ENCODE results near the gene TNFRSF1B.

The TNFRSF1B gene

DNA sequence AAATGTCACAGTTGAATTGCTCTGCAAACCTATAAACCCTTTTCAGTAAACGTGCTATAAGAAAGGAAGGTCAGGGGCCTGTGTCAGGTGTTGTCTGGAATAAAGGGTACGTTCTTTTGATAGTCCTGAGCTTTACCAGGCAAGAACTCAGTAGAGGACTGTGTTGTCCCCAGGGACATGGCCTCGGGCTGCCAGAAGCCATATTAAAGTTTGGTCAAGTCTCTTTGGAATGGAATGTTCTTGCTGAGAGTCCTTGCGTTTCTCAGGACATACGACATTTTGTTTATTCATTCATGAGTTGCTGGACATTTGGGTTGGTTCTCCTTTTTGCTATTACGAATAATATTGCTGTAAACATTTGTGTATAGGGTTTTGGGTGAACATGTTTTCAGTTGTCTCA lies 79.8 kb downstream of the TNFRSF1B start:
- Histone ChIP-seq H3K79me2 (no peaks in the 10 kb centered on the region), H3K4me1 (no peaks in the 10 kb centered on the region), H3K9ac (no peak overlapping the region), H3K4me3 (ENCODE audit: low read depth, low read length) (no peak overlapping the region), H3K4me2 (ENCODE audit: low read length) (no peak overlapping the region), H3K27me3 (ENCODE audit: control insufficient read depth, insufficient read depth, low read length) (no peaks in the 10 kb centered on the region), H3K36me3 (ENCODE audit: control insufficient read depth, insufficient read depth, low read length) (no peaks in the 10 kb centered on the region), H3K27ac (no peak overlapping the region), H2AFZ (no peak overlapping the region), H3K9me3 (ENCODE audit: control insufficient read depth, low read length) (no peaks in the 10 kb centered on the region)
- TF ChIP-seq, protein P1, sequence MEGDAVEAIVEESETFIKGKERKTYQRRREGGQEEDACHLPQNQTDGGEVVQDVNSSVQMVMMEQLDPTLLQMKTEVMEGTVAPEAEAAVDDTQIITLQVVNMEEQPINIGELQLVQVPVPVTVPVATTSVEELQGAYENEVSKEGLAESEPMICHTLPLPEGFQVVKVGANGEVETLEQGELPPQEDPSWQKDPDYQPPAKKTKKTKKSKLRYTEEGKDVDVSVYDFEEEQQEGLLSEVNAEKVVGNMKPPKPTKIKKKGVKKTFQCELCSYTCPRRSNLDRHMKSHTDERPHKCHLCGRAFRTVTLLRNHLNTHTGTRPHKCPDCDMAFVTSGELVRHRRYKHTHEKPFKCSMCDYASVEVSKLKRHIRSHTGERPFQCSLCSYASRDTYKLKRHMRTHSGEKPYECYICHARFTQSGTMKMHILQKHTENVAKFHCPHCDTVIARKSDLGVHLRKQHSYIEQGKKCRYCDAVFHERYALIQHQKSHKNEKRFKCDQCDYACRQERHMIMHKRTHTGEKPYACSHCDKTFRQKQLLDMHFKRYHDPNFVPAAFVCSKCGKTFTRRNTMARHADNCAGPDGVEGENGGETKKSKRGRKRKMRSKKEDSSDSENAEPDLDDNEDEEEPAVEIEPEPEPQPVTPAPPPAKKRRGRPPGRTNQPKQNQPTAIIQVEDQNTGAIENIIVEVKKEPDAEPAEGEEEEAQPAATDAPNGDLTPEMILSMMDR (IDR thresholded peaks at IDR 0.05): no peak

DNA sequence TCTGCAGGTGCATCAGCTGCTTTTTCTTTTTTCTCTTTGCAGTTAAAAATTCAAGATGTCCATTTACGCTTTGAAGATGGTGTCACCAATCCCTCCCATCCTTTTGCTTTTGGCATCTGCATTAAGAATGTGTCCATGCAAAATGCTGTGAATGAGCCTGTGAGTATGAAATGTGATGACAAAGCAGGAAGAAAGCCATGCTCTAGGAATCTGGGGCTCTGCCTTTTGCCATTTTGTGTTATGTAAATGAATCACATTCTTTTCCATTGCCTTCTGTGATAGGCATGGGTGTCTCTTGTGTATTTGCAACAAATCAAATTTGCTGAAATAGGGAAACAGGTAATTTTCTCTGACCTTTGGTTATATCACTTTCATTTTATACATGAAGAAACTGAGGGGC lies 82.4 kb downstream of the TNFRSF1B start:
- Histone ChIP-seq H3K4me2 (ENCODE audit: low read length) (peak overlapping the region; percentile 9), H3K4me1 (no peaks in the 10 kb centered on the region), H3K79me2 (no peaks in the 10 kb centered on the region), H3K27ac (no peak overlapping the region), H3K27me3 (ENCODE audit: control insufficient read depth, insufficient read depth, low read length) (no peaks in the 10 kb centered on the region), H3K4me3 (ENCODE audit: low read depth, low read length) (no peak overlapping the region), H3K9me3 (ENCODE audit: control insufficient read depth, low read length) (no peaks in the 10 kb centered on the region), H2AFZ (no peak overlapping the region), H3K36me3 (ENCODE audit: control insufficient read depth, insufficient read depth, low read length) (no peaks in the 10 kb centered on the region), H3K9ac (no peak overlapping the region)
- TF ChIP-seq, protein P1 (IDR thresholded peaks at IDR 0.05): no peak

DNA sequence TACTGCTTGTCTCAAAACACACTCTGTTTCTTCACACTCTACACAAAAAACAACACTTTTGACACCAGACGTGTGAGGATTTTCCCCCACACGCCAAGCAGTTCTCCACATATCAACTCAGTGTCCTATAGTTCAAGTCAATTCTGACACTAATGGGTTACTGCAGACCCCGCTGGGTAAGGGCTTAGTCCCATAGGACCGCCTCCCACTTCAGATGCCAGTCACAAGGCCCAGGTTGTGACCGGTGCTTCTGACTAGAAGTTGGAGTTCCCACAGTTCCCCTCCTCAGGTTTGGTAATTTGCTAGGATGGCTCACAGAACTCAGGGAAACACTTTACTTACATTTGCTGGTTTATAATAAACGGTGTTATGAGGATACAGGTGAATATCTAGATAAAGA lies 83.0 kb downstream of the TNFRSF1B start:
- TF ChIP-seq, protein P1 (IDR thresholded peaks at IDR 0.05): no peak
- no peaks in the 10 kb centered on the region for H3K36me3 ChIP-seq (ENCODE audit: control insufficient read depth, insufficient read depth, low read length)

DNA sequence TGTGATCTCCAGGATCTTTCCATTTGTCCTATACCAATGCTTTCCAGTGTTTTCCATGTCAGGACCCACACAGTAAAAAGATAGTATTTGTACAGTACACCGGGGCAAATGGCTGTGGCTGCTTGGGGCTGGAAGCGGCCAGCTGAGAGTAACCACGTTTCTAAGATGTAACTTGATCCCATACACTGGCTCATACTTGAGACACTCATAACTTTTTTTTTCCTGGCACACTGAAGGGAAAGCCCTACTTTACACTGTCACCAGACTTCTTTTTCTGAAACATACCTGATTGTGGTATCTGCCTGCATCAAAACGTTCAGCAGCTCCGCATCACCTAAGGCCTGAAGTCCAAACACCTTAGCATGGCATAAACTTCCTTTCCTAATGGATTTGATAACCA lies 84.7 kb downstream of the TNFRSF1B start:
- no peak overlapping the region for H3K4me2 ChIP-seq (ENCODE audit: low read length)
- H3K9me3 ChIP-seq (ENCODE audit: control insufficient read depth, low read length): no peaks in the 10 kb centered on the region
- H3K4me1 ChIP-seq: no peaks in the 10 kb centered on the region
- no peak overlapping the region for H3K9ac ChIP-seq
- no peak overlapping the region for H2AFZ ChIP-seq
- no peaks in the 10 kb centered on the region for H3K27me3 ChIP-seq (ENCODE audit: control insufficient read depth, insufficient read depth, low read length)
- H3K79me2 ChIP-seq: no peaks in the 10 kb centered on the region
- H3K4me3 ChIP-seq (ENCODE audit: low read depth, low read length): no peak overlapping the region
- TF ChIP-seq, protein P1 (IDR thresholded peaks at IDR 0.05): no peak
- no peaks in the 10 kb centered on the region for H3K36me3 ChIP-seq (ENCODE audit: control insufficient read depth, insufficient read depth, low read length)
- no peak overlapping the region for H3K27ac ChIP-seq

More for the DNA sequence above, 83.0 kb downstream of the TNFRSF1B start:
- Histone ChIP-seq H3K27me3 (ENCODE audit: control insufficient read depth, insufficient read depth, low read length) (no peaks in the 10 kb centered on the region), H2AFZ (no peak overlapping the region), H3K79me2 (no peaks in the 10 kb centered on the region), H3K4me3 (ENCODE audit: low read depth, low read length) (no peak overlapping the region), H3K4me2 (ENCODE audit: low read length) (no peak overlapping the region), H3K9me3 (ENCODE audit: control insufficient read depth, low read length) (no peaks in the 10 kb centered on the region), H3K4me1 (no peaks in the 10 kb centered on the region), H3K9ac (no peak overlapping the region), H3K27ac (no peak overlapping the region)

DNA sequence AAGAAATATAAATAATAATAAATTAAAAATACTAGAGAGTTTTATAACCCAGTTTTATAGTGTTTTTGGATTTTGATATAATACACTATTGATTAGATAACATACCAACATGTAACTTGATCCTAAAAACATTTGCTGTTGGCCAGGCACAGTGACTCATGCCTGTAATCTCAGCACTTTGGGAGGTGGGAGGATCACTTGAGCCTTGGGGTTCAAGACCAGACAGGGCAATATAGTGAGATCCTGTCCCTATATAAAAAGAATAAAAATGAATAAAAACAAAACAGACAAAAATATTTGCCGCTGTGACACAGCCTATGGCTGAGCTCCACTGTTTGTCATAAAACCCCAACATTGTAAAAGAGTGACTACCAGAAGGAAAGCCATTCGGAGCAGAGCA lies 89.1 kb downstream of the TNFRSF1B start:
- Histone ChIP-seq H3K4me3 (ENCODE audit: low read depth, low read length) (no peak overlapping the region), H3K27me3 (ENCODE audit: control insufficient read depth, insufficient read depth, low read length) (no peaks in the 10 kb centered on the region), H3K27ac (no peak overlapping the region), H3K79me2 (no peaks in the 10 kb centered on the region), H3K4me1 (no peaks in the 10 kb centered on the region), H3K4me2 (ENCODE audit: low read length) (no peak overlapping the region), H3K9me3 (ENCODE audit: control insufficient read depth, low read length) (no peaks in the 10 kb centered on the region), H3K9ac (no peak overlapping the region), H3K36me3 (ENCODE audit: control insufficient read depth, insufficient read depth, low read length) (no peaks in the 10 kb centered on the region), H2AFZ (no peak overlapping the region)
- TF ChIP-seq, protein P1 (IDR thresholded peaks at IDR 0.05): no peak

Measured in parathyroid adenoma (tissue), 2 donors.